CD4-positive, alpha-beta T cell treated with Interleukin-12 subunit alpha and Interleukin-12 subunit beta, for 1 hour (primary cell): ENCODE measurements around the gene SESN2.
"Not testable (repeated sequence)": the region's sequence is repeated elsewhere in the genome, so short reads cannot be mapped to it uniquely, and the experiment has no call there.

ENCODE experiments used
- DNase-seq: peaks from one replicate; pipeline ENCODE4 v3.0.0-alpha.2; 2020

SESN2 gene

DNA sequence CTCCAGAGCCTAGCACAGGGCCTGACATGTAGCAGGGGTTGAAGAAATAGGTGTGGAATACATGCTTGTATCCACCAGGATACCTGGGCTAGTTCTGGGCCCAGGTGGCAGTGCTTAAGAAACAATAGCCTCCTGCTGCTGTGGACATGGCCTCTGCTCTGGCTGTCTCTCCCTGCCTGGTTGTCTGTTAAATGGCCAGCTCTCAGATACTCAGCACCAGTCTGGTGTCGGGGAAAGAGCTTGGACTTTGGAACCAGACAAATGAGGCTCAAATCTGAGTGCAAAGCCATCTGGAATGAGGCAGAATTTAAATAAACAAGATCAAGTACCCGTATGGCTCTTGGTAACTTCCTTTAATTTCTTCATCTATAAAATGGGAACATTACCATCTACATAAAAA is 31.5 kb downstream of the SESN2 start:
- no peak for DNase-seq

- no peak for DNase-seq
These were observed 32.4 kb downstream of the SESN2 start for GRCh38 chr1:28291711-28292110.

DNA sequence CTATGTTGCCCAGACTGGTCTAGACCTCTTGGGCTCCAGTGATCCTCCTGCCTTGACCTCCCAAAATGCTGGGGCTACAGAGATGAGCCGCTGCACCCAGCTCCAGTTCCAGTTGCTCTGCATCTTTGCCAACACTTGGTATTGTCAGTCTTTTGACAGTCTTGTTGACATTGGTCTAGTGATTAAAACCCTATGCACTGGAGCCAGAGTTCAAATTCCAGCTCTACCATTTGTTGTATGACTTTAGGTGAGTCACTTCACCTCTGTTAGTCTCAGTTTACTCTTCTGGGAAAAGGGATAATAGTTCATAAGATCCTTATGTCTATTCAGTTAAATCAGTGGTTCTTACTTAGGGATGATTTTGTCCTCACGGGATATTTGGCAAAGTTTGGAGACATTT is 36.6 kb downstream of the SESN2 start:
- no peak for DNase-seq

- no peak for DNase-seq
These were observed 37.3 kb downstream of the SESN2 start for GRCh38 chr1:28296401-28297261.

GRCh38 chr1:28297826-28298225 is 38.5 kb downstream of the SESN2 start:
- no peak for DNase-seq

DNA sequence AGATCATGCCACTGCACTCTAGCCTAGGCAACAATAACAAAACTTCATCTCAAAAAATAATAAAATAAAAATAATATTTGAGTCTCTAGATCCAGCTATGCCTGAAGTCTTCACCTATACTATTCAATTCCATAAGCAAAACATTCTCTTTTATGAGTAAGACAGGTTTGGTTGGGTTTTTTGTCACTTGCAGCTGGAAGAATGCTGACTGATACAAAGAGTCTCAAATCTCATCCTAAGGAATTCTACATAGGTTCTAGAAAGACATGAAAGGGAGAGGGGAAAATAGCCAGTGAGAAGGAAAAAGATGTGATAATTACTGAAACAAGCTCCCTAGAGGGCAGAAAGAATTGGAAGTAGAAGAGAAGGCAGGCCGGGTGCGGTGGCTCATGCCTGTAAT is 39.1 kb downstream of the SESN2 start:
- DNase-seq = no peak

DNA sequence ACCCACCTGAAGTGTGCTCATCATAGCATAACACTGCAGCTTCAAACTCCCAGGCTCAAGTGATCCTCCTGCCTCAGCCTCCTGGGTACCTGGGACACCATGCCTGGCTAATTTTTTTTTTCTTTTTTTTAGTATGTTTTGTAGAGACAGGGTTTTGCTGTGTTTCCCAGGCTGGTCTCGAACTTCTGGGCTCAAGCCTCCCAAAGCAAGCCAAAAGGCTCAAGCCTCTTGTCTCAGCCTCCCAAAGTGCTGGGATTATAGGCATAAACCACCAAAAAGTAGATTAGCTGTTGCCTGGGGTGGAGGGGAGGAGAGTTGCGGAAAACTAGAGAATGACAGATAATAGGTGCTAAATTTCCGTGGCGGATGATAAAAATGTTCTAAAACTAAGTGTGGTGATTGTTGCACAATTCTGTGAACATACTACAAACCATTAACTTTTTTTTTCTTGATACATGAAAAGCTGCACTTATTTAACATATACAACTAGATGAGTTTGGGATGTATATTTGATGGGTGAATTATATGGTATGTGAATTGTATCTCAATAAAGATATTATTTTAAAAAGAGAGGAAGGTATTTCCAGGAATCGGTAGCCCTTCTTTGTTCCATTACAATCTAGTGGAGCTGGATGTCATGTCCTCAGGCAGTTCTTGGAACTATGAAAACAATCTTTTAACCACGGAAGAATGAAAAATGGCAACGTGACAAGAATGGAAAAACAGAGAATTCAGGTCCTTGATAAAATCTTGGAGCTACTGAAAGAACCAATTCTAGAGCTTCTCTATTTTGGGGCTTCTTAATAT is 42.3 kb downstream of the SESN2 start:
- no peak for DNase-seq

DNA sequence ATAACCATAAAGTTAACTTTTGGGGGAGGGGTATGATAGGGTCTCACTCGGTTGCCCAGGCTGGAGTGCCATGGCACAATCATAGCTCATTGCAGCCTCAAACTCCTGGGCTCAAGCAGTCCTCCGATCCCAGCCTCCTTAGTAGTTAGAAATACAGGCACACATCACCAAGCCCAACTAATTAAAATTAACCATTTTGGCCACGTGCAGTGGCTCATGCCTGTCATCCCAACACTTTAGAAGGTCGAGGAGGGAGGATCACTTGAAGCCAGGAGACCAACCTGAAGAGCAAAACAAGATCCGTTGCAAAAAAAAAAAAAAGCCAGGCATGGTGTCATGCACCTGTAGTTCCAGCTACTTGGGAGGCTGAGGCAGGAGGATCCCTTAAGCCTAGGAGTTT is 42.9 kb downstream of the SESN2 start:
- DNase-seq = no peak

DNA sequence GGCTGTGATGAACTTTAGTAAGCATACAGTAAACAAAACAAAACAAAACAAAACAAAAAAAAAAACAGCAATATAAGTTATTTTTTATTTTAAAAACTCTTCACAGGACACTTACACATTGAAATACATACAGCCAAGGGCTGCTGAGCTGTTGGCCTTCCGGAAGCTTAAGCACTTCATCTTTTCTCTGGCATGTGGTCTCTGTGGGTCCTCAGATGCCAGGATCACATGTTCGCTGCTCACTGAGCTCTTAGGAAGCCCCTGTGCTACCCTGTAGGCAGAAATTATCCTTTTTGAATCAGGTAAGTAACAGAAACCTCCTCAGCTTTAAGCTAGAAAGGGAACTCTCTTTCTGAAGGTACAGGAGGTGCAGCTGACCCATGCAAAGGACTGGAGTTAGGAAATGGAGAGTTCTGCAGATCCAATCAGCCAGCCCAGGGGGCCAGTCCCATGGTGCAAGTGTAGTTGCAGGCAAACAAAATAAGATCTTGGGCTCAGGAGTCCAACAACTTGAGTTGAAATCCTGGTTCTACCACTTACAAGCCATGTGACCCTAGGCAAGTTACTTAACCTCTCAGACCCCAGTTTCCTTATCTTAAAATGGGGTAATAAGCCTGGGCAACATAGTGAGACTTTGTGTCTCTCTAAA is 47.1 kb downstream of the SESN2 start:
- no peak for DNase-seq

DNA sequence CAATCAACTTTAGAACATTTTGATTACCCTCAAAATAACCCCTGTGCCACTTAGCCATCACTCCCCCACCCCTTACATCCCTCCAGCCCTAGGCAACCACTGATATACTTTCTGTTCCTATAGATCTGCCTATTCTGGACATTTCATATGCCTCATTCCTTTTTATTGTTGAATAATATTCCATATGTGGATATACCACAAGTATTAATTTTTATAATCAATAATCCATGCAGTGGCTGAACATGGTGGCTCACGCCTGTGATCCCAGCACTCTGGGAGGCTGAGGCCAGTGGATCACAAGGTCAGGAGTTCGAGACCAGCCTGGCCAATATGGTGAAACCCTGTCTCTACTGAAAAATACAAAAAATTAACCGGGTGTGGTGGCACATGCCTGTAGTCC is 49.4 kb downstream of the SESN2 start:
- DNase-seq = no peak

DNA sequence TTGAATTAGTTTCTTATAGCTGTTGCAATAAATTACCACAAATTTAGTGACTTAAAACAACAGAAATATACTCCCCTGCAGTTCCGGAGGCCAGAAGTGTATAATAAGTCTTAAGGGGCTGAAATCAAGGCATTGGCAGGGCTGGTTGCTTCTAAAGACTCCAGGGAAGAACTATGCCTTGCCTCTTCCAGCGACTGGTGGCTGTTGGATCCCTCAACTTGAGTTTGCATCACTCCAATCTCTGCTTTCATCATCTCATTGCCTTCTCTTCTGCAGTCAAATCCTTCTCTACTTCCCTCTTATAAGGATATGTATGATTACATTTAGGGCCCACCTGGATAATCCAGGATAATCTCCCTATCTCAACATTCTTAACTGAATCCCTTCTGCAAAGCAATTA is 50.4 kb downstream of the SESN2 start:
- DNase-seq = no peak

GRCh38 chr1:28313702-28314546 is 54.6 kb downstream of the SESN2 start:
- DNase-seq = no peak

GRCh38 chr1:28314547-28314941 is 55.2 kb downstream of the SESN2 start:
- DNase-seq = no peak

DNA sequence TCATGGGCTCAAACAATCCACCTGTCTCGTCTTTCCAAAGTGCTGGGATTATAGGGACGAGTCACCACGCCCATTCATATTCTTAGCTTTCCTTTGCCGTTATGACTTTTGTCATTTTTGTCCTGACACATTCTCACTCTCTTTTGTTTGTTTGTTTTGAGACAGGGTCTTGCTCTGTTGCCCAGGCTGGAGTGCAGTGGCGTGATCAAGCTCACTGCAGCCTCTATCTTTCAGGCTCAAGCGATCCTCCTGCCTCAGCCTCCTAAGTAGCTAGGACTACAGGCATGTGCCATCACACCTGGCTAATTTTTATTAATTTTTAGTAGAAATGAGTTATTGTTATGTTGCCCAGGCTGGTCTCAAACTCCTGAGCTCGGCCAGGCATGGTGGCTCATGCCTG is 57.7 kb downstream of the SESN2 start:
- DNase-seq = no peak

DNA sequence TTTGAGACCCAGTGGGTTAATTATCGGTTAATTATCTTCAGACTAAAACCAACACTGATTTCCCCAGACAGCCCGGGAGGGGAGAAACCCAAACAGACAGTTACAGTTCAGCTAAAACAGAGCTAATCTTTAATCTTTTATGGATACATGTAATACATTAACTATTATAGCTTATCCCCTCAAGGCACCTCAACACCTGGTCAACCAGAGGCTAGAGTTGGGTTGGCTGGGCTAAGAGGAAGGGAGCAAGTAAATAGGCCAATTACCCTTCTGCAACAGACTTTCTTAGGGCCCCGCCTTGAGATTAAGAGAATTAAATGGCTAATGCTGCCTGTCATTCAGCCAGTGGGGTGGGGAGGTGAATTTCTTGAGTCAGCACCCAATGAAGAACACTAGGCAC is 62.9 kb downstream of the SESN2 start:
- no peak for DNase-seq

DNA sequence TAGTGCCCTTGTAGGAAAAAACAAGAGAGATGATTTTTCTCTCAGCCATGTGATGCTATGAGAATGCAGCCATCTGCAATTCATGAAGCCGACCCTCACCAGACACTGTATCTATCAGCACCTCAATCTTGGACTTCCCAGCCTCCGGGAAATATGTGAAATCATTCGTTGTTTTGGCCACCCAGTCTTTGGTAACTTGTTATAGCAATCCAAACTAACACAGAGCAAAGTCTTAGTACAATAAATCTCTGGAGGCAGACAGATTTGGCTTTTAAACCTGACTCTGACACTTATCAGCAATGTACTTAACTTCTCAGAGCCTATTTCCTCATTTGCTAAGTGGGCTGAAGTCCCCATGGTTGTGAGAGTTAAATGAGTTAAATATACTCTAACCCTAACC is 64.4 kb downstream of the SESN2 start:
- DNase-seq = no peak

- DNase-seq = no peak
These were observed 67.2 kb downstream of the SESN2 start for GRCh38 chr1:28326515-28326914.

DNA sequence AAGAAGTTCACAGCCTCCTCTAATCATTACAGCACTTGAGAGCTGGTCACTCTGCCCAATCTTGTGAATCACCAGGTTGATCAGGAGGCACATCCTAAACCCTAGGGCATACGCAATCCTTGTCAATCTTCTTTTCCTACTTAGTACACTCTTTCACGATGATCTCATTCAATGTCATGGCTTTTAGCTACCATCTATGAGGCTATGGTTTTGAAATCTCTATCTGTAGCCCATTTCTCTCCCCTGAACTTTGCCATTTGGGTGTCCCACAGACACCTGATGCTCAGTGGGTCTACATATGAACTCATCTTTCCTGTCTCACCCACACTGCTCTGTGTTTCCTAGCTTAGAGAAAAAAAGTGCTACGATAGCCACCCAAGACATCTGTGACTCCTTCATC is 67.7 kb downstream of the SESN2 start:
- no peak for DNase-seq

GRCh38 chr1:28327431-28327830 is 68.1 kb downstream of the SESN2 start:
- not testable (repeated sequence) for DNase-seq

DNA sequence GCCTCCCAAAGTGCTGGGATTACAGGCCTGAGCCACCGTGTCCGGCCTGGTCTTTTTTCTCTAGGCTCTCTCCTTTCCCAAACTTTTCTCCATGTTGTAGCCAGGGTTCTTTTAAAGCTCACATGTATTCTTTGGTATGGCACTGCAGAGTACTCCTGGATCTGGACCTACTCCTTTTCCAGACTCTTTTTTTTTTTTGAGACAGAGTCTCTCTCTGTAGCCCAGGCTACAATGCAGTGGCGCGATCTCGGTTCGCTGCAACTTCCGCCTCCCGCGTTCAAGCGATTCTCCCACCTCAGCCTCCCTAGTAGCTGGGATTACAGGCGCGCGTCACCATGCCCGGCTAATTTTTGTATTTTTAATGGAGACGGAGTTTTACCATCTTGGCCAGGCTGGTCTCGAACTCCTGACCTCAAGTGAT is 68.9 kb downstream of the SESN2 start:
- no peak for DNase-seq

GRCh38 chr1:28329395-28330153 is 70.3 kb downstream of the SESN2 start:
- DNase-seq = no peak
